ENCODE measurements around the gene SSC5D. TPM values are rescaled to one million over a fixed set of nuclear protein-coding genes. Genes with fewer than 3 reads are reported as not detected.
"Not testable (repeated sequence)": the region's sequence is repeated elsewhere in the genome, so short reads cannot be mapped to it uniquely, and the experiment has no call there.

The SSC5D gene
- polyA plus RNA-seq, 6 donors from 2014 or later = 0.05 to 0.11 (median 0.09) TPM; not detected in 2

DNA sequence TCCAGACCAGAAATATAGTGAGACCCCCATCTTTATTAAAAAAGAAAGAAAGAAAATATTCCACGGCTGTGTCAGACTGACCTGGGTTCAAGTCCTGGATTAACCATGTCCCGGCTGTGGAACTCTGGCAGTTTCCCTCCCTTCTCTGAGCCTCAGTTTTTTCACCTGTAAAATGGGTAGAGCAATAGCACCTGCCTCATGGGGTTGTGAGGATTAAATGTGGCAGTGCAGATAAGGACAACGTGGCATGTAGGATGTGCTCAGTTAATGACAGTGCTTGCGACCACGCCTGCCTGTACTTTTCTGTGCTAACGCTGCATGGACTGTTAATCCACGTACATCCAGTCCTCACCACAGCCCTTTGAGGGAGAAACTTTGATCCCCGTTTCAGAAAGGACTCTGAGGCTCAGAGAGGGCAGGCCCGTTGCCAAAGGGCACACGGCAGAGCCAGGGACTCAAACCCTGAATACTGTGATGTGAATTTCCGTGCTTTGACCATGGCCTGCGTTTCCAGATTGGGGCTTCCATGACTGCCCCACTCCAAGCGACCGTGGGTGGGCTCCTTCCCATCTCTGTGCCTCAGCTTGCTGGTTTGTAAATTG, 32.6 kb downstream of the SSC5D start:
- ATAC-seq (ENCODE audit: low read depth in 2 of 2) = no peak
- no peak overlapping the region for H3K27ac Mint-ChIP-seq
- H3K4me1 Mint-ChIP-seq = peaks cover 7 to 12% (median 11%) of the 10 kb centered on the region in 3 donors
- peaks cover 4 to 12% (median 8%) of the 10 kb centered on the region in 3 donors for H3K27me3 Mint-ChIP-seq
- DNase-seq = no peak
- no peaks in the 10 kb centered on the region for H3K36me3 Mint-ChIP-seq
- H3K4me3 Mint-ChIP-seq = no peak overlapping the region
- no peaks in the 10 kb centered on the region for H3K9me3 Mint-ChIP-seq

- Mint-ChIP-seq H3K27me3 (peaks cover 4 to 12% (median 8%) of the 10 kb centered on the region in 3 donors), H3K4me1 (no peaks in the 10 kb centered on the region), H3K36me3 (no peaks in the 10 kb centered on the region), H3K4me3 (no peak overlapping the region), H3K27ac (peak overlapping the region in 1 of 6 donors; percentile 37), H3K9me3 (no peaks in the 10 kb centered on the region)
- ATAC-seq (ENCODE audit: low read depth in 2 of 2) (no peak), DNase-seq (no peak)
These were observed 37.3 kb downstream of the SSC5D start for GRCh38 chr19:55525289-55526101.

DNA sequence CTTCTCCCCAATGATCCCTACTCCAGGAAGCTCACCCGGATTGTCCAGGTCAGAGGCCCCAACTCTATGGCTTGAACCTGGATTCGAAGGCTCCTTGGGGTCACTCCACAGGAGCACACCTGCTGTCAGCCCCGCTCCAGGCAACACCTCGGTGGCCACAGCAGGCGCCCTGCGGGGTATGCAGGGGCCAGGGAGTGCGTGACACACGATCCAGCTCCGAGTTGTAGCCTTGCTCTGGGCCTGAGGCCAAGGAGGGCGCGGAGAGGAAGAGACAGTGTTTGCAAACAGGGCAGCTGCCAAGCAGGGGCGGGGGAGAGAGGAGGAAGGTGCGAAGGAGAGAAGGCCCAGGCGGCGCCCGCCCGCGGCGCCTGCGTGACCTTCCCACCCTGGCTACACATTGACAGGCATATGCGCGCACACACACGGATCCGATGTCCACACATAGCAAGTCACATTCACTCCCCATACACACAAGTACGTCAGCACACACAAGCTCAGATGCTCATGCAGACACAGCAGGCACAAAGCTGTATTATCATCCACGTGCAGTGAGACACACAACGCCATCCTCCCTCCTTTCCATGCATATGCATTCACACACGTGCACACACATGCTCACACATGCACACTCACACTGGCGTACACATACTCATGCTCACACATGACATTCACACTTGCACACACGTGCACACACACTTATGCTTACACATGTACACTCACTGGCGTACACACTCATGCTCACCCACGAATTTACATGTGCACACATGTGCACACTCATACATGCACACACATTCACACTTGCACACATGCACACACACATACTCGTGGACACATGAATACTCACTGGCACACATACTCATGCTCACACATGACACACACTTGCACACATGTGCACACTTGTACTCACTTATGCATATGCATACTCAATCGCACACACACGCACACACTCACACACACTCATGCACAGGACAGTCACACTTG, 38.3 kb downstream of the SSC5D start:
- Mint-ChIP-seq H3K36me3 (no peaks in the 10 kb centered on the region), H3K4me1 (no peaks in the 10 kb centered on the region), H3K4me3 (no peak overlapping the region), H3K27ac (no peak overlapping the region), H3K9me3 (no peaks in the 10 kb centered on the region), H3K27me3 (peaks cover 4 to 12% (median 8%) of the 10 kb centered on the region in 3 donors)
- DNase-seq (no peak), ATAC-seq (ENCODE audit: low read depth in 2 of 2) (no peak)

GRCh38 chr19:55527197-55528029, 39.2 kb downstream of the SSC5D start:
- Mint-ChIP-seq H3K4me3 (no peak overlapping the region), H3K27ac (no peak overlapping the region), H3K4me1 (no peaks in the 10 kb centered on the region), H3K9me3 (no peaks in the 10 kb centered on the region), H3K36me3 (no peaks in the 10 kb centered on the region), H3K27me3 (peaks cover 4 to 12% (median 8%) of the 10 kb centered on the region in 3 donors)
- ATAC-seq (ENCODE audit: low read depth in 2 of 2) (no peak), DNase-seq (no peak)

DNA sequence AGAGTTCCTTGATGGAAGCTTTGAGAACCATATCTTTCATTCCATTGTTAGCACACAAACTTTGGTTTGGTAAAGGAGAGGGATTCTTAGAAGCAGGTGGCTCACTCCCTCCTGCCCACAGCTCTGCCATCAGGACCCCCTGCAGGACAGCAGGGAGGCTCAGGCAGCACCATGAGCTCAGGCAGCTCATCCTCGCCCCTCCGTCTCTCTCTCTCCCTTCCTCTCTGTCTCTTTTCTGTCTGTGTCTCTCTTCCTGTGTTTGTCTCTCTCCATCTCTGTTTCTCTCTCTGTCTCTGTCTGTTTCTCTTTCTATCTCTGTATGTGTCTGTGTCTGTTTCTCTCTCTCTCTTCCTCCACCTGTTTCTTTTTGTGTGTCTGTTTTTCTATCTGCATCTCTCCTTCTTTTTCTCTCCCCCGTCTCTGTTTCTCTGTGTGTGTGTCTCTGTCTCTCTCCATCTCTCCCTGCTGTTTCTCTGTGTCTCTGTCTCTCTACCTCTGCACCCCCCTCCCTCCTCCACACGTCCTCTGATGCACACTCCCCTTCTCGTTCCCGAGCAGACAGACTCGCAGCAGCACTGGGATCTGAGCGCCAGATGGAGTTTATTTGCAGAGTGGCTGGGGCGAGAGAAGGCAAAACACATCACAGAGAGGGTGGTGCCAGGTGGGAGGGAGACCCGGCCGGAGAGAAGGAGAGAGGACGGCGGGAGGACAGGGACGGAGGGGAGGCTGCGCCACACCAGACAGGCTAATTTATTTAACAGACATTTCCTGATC, 40.0 kb downstream of the SSC5D start:
- peaks cover 4 to 12% (median 8%) of the 10 kb centered on the region in 3 donors for H3K27me3 Mint-ChIP-seq
- no peak overlapping the region for H3K27ac Mint-ChIP-seq
- no peaks in the 10 kb centered on the region for H3K36me3 Mint-ChIP-seq
- no peak overlapping the region for H3K4me3 Mint-ChIP-seq
- H3K4me1 Mint-ChIP-seq = no peaks in the 10 kb centered on the region
- no peak for DNase-seq
- no peak for ATAC-seq (ENCODE audit: low read depth in 2 of 2)
- no peaks in the 10 kb centered on the region for H3K9me3 Mint-ChIP-seq

- Mint-ChIP-seq H3K36me3 (no peaks in the 10 kb centered on the region), H3K27ac (no peak overlapping the region), H3K4me3 (no peak overlapping the region), H3K9me3 (no peaks in the 10 kb centered on the region), H3K27me3 (peaks cover under 1 to 14% (median 13%) of the 10 kb centered on the region in 3 donors), H3K4me1 (no peaks in the 10 kb centered on the region)
- DNase-seq (no peak), ATAC-seq (ENCODE audit: low read depth in 2 of 2) (no peak)
These were observed 41.5 kb downstream of the SSC5D start for GRCh38 chr19:55529636-55530234.

DNA sequence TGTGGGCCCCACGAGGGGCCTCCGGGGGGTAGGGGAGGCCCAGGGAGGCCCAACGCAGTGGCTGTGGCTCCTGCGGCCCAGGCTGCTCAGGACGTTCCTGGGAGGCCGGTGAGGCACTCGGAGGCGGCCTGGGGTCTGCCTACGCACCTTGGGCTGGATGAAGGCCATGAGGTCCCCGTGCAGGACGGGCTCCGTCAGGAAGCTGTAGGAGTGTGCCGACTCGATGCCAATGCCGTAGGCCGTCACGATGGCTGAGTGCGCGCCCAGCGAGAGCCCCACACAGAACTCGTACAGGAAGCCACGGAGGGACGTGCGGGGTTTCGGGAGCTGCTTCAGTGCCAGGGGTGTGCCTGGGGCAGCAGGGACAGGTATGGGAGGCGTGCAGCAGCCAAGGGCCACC, 42.8 kb downstream of the SSC5D start:
- H3K36me3 Mint-ChIP-seq = no peaks in the 10 kb centered on the region
- peaks cover 0 to 5% (median 5%) of the 10 kb centered on the region in 3 donors for H3K27me3 Mint-ChIP-seq
- ATAC-seq (ENCODE audit: low read depth in 2 of 2) (no peak), DNase-seq (no peak)
- no peak overlapping the region for H3K27ac Mint-ChIP-seq
- no peaks in the 10 kb centered on the region for H3K4me1 Mint-ChIP-seq
- H3K4me3 Mint-ChIP-seq = no peak overlapping the region
- H3K9me3 Mint-ChIP-seq = no peaks in the 10 kb centered on the region

GRCh38 chr19:55534280-55534679, 46.0 kb downstream of the SSC5D start:
- H3K27me3 Mint-ChIP-seq; ATAC-seq (ENCODE audit: low read depth in 2 of 2); H3K4me1 Mint-ChIP-seq; H3K36me3 Mint-ChIP-seq; DNase-seq; H3K4me3 Mint-ChIP-seq; H3K9me3 Mint-ChIP-seq: not testable (repeated sequence)
- H3K27ac Mint-ChIP-seq = peak overlapping the region in 1 of 6 donors; percentile 60

GRCh38 chr19:55535173-55535964, 47.1 kb downstream of the SSC5D start:
- no peak overlapping the region for H3K27ac Mint-ChIP-seq
- DNase-seq (no peak), ATAC-seq (ENCODE audit: low read depth in 2 of 2) (no peak)
- no peaks in the 10 kb centered on the region for H3K36me3 Mint-ChIP-seq
- no peaks in the 10 kb centered on the region for H3K4me1 Mint-ChIP-seq
- no peak overlapping the region for H3K4me3 Mint-ChIP-seq
- peaks cover 0 to 9% (median 5%) of the 10 kb centered on the region in 3 donors for H3K27me3 Mint-ChIP-seq
- H3K9me3 Mint-ChIP-seq = no peaks in the 10 kb centered on the region

DNA sequence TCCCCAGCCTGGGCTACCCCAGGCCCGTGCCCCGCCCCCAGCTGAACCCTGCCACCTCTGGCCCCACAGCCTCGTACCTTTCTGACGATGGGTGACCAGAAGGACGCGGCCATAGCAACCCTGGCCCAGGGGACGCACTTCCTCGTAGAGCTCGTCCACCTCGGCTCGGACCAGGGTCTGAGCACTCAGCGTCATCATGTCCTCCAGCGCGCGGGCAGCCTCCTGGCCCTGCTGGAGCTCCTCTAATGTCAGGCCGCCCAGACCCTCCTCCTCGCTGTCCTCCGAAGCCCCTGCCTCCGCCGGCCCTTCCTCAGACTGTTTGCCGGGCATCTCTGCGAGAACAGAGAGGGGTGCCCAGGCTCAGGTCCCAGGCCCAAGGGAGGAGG, 47.7 kb downstream of the SSC5D start:
- no peaks in the 10 kb centered on the region for H3K4me1 Mint-ChIP-seq
- H3K36me3 Mint-ChIP-seq = no peaks in the 10 kb centered on the region
- no peak for ATAC-seq (ENCODE audit: low read depth in 2 of 2)
- DNase-seq = no peak
- H3K9me3 Mint-ChIP-seq = no peaks in the 10 kb centered on the region
- peaks cover 0 to 9% (median 5%) of the 10 kb centered on the region in 3 donors for H3K27me3 Mint-ChIP-seq
- no peak overlapping the region for H3K4me3 Mint-ChIP-seq
- no peak overlapping the region for H3K27ac Mint-ChIP-seq

DNA sequence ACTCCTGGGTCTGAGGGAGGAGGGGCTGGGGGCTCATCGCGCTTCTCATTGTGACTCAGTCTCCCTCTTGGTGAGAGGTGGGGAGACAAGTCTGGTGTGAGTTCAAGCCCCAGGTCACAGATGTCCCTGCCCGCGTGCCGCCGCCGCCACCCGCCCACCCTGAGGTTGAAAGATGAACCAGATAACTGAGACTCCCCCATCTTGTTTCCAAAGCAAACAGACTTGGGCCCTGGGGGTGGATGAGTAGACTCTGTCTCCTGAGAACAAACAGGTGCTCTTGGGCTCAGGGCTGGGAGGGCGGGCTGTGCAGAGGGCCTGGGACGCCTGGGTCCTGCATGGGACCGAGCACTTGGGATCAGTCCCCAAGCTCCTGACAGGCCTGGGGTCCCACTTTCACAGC, 48.1 kb downstream of the SSC5D start:
- H3K27ac Mint-ChIP-seq = no peak overlapping the region
- no peaks in the 10 kb centered on the region for H3K9me3 Mint-ChIP-seq
- H3K4me3 Mint-ChIP-seq = no peak overlapping the region
- H3K27me3 Mint-ChIP-seq = peaks cover 0 to 9% (median 5%) of the 10 kb centered on the region in 3 donors
- H3K4me1 Mint-ChIP-seq = no peaks in the 10 kb centered on the region
- no peaks in the 10 kb centered on the region for H3K36me3 Mint-ChIP-seq
- DNase-seq = no peak
- ATAC-seq (ENCODE audit: low read depth in 2 of 2) = no peak

Measured in naive B cell (primary cell).